ENCODE results near the gene HPX. TPM values are rescaled to one million over a fixed set of nuclear protein-coding genes. Genes with fewer than 3 reads are reported as not detected.
A peak's percentile ranks its signal among the peaks of the same experiment; 100 is the strongest.

Gene HPX
- polyA plus RNA-seq (ENCODE audit: low read depth in 6 of 6) = under 1 TPM in 2 of 6 donors, not detected in 4; 0.19 to 0.95 TPM

GRCh38 chr11:6440906-6441358, at the start of gene HPX:
TSS of gene HPX (minus strand) at chr11:6440987. CDS start at chr11:6440963, 24 bp downstream.
- no peak within 1 kb of the TSS for H3K4me3 Mint-ChIP-seq
- H3K27me3 Mint-ChIP-seq = no peaks in the 10 kb centered on the region
- DNase-seq (no peak), ATAC-seq (ENCODE audit: low read depth in 2 of 2) (no peak)
- no peaks in the 10 kb centered on the region for H3K9me3 Mint-ChIP-seq
- H3K27ac Mint-ChIP-seq = no peak within 1 kb of the TSS
- no peaks in the 10 kb centered on the region for H3K36me3 Mint-ChIP-seq
- H3K4me1 Mint-ChIP-seq = peaks cover 0 to 2% (median under 1%) of the 10 kb centered on the region in 3 donors

GRCh38 chr11:6489306-6489705, 48.5 kb upstream of the HPX start:
- H3K4me3 Mint-ChIP-seq = no peak overlapping the region
- DNase-seq (no peak), ATAC-seq (ENCODE audit: low read depth in 2 of 2) (no peak)
- no peaks in the 10 kb centered on the region for H3K27me3 Mint-ChIP-seq
- H3K27ac Mint-ChIP-seq = peak overlapping the region in 4 of 6 donors; percentile 3 to 67 (median 16)
- peaks cover 12% of the 10 kb centered on the region in 2 donors for H3K36me3 Mint-ChIP-seq
- H3K9me3 Mint-ChIP-seq = no peaks in the 10 kb centered on the region
- peaks cover 4 to 14% (median 7%) of the 10 kb centered on the region in 3 donors for H3K4me1 Mint-ChIP-seq

- Mint-ChIP-seq H3K9me3 (no peaks in the 10 kb centered on the region), H3K27ac (peak overlapping the region in 3 of 6 donors; percentile 3 to 67 (median 4)), H3K4me3 (no peak overlapping the region), H3K4me1 (peaks cover 4 to 11% (median 7%) of the 10 kb centered on the region in 3 donors), H3K27me3 (no peaks in the 10 kb centered on the region), H3K36me3 (peaks cover 12% of the 10 kb centered on the region in 2 donors)
- DNase-seq = no peak
- no peak for ATAC-seq (ENCODE audit: low read depth in 2 of 2)
Measured at GRCh38 chr11:6488821-6489220, 48.0 kb upstream of the HPX start.

- ATAC-seq (ENCODE audit: low read depth in 2 of 2) (no peak), DNase-seq (no peak)
- no peaks in the 10 kb centered on the region for H3K9me3 Mint-ChIP-seq
- no peak overlapping the region for H3K4me3 Mint-ChIP-seq
- no peaks in the 10 kb centered on the region for H3K27me3 Mint-ChIP-seq
- peaks cover 13 to 15% of the 10 kb centered on the region in 2 donors for H3K36me3 Mint-ChIP-seq
- H3K27ac Mint-ChIP-seq = peak overlapping the region in 1 of 6 donors; percentile 48
- peaks cover 7 to 13% (median 11%) of the 10 kb centered on the region in 3 donors for H3K4me1 Mint-ChIP-seq
Measured at GRCh38 chr11:6488342-6488741, 47.6 kb upstream of the HPX start.

- ATAC-seq (ENCODE audit: low read depth in 2 of 2) = no peak
- no peak for DNase-seq
- Mint-ChIP-seq H3K4me3 (no peak overlapping the region), H3K36me3 (peaks cover 11% of the 10 kb centered on the region in 2 donors), H3K9me3 (no peaks in the 10 kb centered on the region), H3K4me1 (peaks cover 12 to 26% (median 21%) of the 10 kb centered on the region in 3 donors), H3K27me3 (no peaks in the 10 kb centered on the region), H3K27ac (no peak overlapping the region)
Measured at GRCh38 chr11:6486938-6487337, 46.2 kb upstream of the HPX start.

GRCh38 chr11:6486256-6486655, 45.5 kb upstream of the HPX start:
- Mint-ChIP-seq H3K4me1 (peaks cover 12 to 32% (median 21%) of the 10 kb centered on the region in 3 donors), H3K9me3 (no peaks in the 10 kb centered on the region), H3K27ac (no peak overlapping the region), H3K36me3 (peaks cover 11% of the 10 kb centered on the region in 2 donors), H3K4me3 (no peak overlapping the region), H3K27me3 (no peaks in the 10 kb centered on the region)
- ATAC-seq (ENCODE audit: low read depth in 2 of 2) = no peak
- no peak for DNase-seq

GRCh38 chr11:6485661-6486060, 44.9 kb upstream of the HPX start:
- no peak for ATAC-seq (ENCODE audit: low read depth in 2 of 2)
- H3K36me3 Mint-ChIP-seq = peaks cover 11% of the 10 kb centered on the region in 2 donors
- H3K27ac Mint-ChIP-seq = no peak overlapping the region
- H3K9me3 Mint-ChIP-seq = no peaks in the 10 kb centered on the region
- H3K4me1 Mint-ChIP-seq = peaks cover 16 to 38% (median 27%) of the 10 kb centered on the region in 3 donors
- no peaks in the 10 kb centered on the region for H3K27me3 Mint-ChIP-seq
- DNase-seq = no peak
- no peak overlapping the region for H3K4me3 Mint-ChIP-seq

- Mint-ChIP-seq H3K36me3 (peaks cover 8 to 11% of the 10 kb centered on the region in 2 donors), H3K27ac (peak overlapping the region; percentile 39 to 98 (median 78)), H3K27me3 (no peaks in the 10 kb centered on the region)
Measured at GRCh38 chr11:6483015-6483414, 42.2 kb upstream of the HPX start.

GRCh38 chr11:6482441-6482840, 41.7 kb upstream of the HPX start:
- peaks cover 8 to 11% of the 10 kb centered on the region in 2 donors for H3K36me3 Mint-ChIP-seq
- H3K27me3 Mint-ChIP-seq = no peaks in the 10 kb centered on the region
- H3K4me3 Mint-ChIP-seq = peak overlapping the region; percentile 54 to 98 (median 96)
- no peaks in the 10 kb centered on the region for H3K9me3 Mint-ChIP-seq
- peaks cover 29 to 46% (median 45%) of the 10 kb centered on the region in 3 donors for H3K4me1 Mint-ChIP-seq
- no peak for ATAC-seq (ENCODE audit: low read depth in 2 of 2)
- peak overlapping the region; percentile 39 to 99 (median 95) for H3K27ac Mint-ChIP-seq
- DNase-seq = no peak

More at GRCh38 chr11:6483015-6483414, 42.2 kb upstream of the HPX start:
- no peak for ATAC-seq (ENCODE audit: low read depth in 2 of 2)
- DNase-seq = no peak
- Mint-ChIP-seq H3K4me3 (peak overlapping the region; percentile 12 to 98 (median 92)), H3K4me1 (peaks cover 29 to 45% (median 44%) of the 10 kb centered on the region in 3 donors), H3K9me3 (no peaks in the 10 kb centered on the region)

- H3K27me3 Mint-ChIP-seq = no peaks in the 10 kb centered on the region
Measured at GRCh38 chr11:6481924-6482275, 41.1 kb upstream of the HPX start.

GRCh38 chr11:6481012-6481923, 40.5 kb upstream of the HPX start, which contains the start of the genes ARFIP2 and TIMM10B:
TSS of gene ARFIP2 (minus strand) at chr11:6481331. CDS start at chr11:6480421, 910 bp downstream.
TSS of gene TIMM10B (plus strand) at chr11:6481501. CDS start at chr11:6481517, 16 bp downstream.
- peak; percentile 96 to 97 for ATAC-seq (ENCODE audit: low read depth in 2 of 2)
- H3K4me3 Mint-ChIP-seq = peak within 1 kb of the TSS; percentile 91 to 98 (median 97)
- H3K4me1 Mint-ChIP-seq = peaks cover 29 to 46% (median 45%) of the 10 kb centered on the region in 3 donors
- H3K27ac Mint-ChIP-seq = peak within 1 kb of the TSS; percentile 96 to 99 (median 98)
- H3K9me3 Mint-ChIP-seq = no peaks in the 10 kb centered on the region
- H3K36me3 Mint-ChIP-seq = peaks cover 8 to 11% of the 10 kb centered on the region in 2 donors
- H3K27me3 Mint-ChIP-seq = no peaks in the 10 kb centered on the region
- DNase-seq = peak; percentile 95

More at GRCh38 chr11:6481924-6482275, 41.1 kb upstream of the HPX start:
- Mint-ChIP-seq H3K27ac (peak overlapping the region; percentile 96 to 99 (median 98)), H3K36me3 (peaks cover 8 to 11% of the 10 kb centered on the region in 2 donors), H3K4me1 (peaks cover 29 to 46% (median 45%) of the 10 kb centered on the region in 3 donors), H3K9me3 (no peaks in the 10 kb centered on the region), H3K4me3 (peak overlapping the region; percentile 91 to 98 (median 97))
- DNase-seq (no peak), ATAC-seq (ENCODE audit: low read depth in 2 of 2) (no peak)

- no peak for DNase-seq
- H3K4me1 Mint-ChIP-seq = peaks cover 29 to 52% (median 45%) of the 10 kb centered on the region in 3 donors
- peak overlapping the region; percentile 96 to 99 (median 98) for H3K27ac Mint-ChIP-seq
- no peaks in the 10 kb centered on the region for H3K27me3 Mint-ChIP-seq
- H3K9me3 Mint-ChIP-seq = no peaks in the 10 kb centered on the region
- peak overlapping the region; percentile 91 to 98 (median 97) for H3K4me3 Mint-ChIP-seq
- ATAC-seq (ENCODE audit: low read depth in 2 of 2) = no peak
- peaks cover 8 to 11% of the 10 kb centered on the region in 2 donors for H3K36me3 Mint-ChIP-seq
Measured at GRCh38 chr11:6480299-6480914, 39.6 kb upstream of the HPX start.

- Mint-ChIP-seq H3K9me3 (no peaks in the 10 kb centered on the region), H3K4me1 (peaks cover 20 to 58% (median 47%) of the 10 kb centered on the region in 3 donors), H3K4me3 (peak overlapping the region in 1 of 8 donors; percentile 87), H3K36me3 (no peaks in the 10 kb centered on the region), H3K27ac (peak overlapping the region in 3 of 6 donors; percentile 29 to 66 (median 54)), H3K27me3 (no peaks in the 10 kb centered on the region)
- ATAC-seq (ENCODE audit: low read depth in 2 of 2) (no peak), DNase-seq (no peak)
Measured at GRCh38 chr11:6476571-6476970, 35.8 kb upstream of the HPX start.

Measured in naive B cell (primary cell).